GM21515 (cell line): ENCODE results near the gene VTI1B.
"Not testable (repeated sequence)": the region's sequence is repeated elsewhere in the genome, so short reads cannot be mapped to it uniquely, and the experiment has no call there.

Source experiments
- ATAC-seq: cut with Tn5 transposase; IDR thresholded peaks from one replicate; pipeline ENCODE4 v1.9.1; 2021; ENCODE audit not compliant: unreplicated experiment

Gene VTI1B

GRCh38 chr14:67633451-67634147 is 40.8 kb downstream of the VTI1B start:
- no peak for ATAC-seq

GRCh38 chr14:67630938-67631337 is 43.5 kb downstream of the VTI1B start:
- no peak for ATAC-seq

DNA sequence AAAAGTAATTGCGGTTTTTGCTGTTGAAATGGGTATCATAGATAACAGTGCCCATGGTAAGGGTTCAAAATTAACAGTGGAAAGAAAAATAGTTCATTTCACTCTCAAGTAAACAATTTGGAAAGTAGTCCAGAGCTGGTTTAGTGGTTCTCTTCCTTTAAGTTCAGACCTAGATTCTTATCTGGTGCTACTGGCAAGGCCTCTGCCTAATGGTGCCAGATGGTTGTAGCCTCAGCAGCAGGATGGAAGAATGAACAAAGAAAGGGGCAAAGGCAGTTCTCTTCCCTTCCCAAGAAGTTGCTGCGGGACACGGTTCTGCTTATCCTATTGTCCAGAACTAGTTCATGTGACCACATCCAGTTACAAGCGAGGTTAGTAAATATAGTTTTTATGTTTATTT is 44.2 kb downstream of the VTI1B start:
- ATAC-seq: no peak

DNA sequence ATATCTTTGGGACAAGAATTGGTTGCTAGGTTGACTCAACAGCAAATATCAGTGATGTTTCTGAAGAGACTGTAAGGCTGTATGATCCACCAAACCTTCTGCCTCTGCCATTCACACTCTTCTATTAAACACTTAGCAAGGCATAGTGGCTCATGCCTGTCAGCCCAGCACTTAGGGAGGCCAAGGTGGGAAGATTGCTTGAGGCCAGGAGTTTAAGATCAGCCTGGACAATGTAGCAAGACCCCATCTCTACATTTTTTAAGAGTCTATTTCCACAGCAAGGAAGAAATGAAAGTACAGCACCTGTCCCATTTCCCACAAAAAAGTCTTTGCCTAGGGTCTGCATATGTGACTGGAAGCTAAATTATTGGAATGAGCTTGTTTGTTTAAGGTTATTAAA is 46.9 kb downstream of the VTI1B start:
- ATAC-seq: no peak

GRCh38 chr14:67626131-67626530 is 48.3 kb downstream of the VTI1B start:
- not testable (repeated sequence) for ATAC-seq

DNA sequence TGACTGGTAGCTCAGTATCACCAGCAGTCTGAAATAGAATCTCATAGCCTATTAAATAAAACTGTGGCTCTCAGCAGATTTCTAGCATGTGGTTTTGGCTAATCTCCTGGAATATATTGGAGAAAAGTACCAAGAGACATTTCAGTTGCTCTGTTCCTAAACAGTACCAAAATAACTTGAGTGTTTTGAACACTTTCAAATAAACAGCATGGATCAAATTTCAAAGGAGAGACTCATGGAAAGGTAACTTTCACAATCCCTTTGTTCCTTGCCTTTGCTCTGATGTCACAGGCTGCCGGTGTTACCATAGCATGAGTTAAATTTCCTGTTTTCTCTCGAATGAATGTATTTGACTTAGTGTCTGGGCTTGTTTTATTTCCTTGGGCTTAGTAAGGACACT is 51.3 kb downstream of the VTI1B start:
- ATAC-seq: no peak

- no peak for ATAC-seq
Measured at GRCh38 chr14:67622675-67623074, 51.8 kb downstream of the VTI1B start.

DNA sequence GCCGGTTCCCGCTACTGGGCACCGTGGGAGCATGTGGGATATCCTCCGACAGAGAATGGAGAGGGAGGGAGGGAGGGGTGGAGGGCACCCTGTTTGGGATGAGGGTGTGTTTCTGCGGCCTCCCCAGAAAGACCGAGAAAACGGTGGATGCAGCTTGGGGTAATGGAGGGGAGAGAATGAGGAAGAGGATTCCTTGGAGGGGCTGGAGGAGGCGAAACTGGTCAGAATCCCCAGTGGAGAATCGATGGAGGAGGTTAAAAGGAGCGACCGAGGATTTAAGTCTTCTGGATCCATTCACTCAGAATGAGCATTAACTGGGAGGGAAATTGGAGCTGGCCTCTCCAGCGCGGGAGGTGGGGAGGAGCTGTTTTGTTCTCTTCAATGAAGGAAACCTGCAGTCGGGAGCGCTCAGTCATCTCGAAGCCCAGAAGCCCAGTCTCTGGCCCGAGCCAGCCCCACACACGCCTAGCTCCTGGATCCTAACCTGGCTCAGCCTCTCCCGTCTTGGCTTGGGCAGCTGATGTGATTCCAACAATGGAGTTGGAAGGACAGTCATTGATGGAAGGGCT is 54.1 kb downstream of the VTI1B start:
- no peak for ATAC-seq

DNA sequence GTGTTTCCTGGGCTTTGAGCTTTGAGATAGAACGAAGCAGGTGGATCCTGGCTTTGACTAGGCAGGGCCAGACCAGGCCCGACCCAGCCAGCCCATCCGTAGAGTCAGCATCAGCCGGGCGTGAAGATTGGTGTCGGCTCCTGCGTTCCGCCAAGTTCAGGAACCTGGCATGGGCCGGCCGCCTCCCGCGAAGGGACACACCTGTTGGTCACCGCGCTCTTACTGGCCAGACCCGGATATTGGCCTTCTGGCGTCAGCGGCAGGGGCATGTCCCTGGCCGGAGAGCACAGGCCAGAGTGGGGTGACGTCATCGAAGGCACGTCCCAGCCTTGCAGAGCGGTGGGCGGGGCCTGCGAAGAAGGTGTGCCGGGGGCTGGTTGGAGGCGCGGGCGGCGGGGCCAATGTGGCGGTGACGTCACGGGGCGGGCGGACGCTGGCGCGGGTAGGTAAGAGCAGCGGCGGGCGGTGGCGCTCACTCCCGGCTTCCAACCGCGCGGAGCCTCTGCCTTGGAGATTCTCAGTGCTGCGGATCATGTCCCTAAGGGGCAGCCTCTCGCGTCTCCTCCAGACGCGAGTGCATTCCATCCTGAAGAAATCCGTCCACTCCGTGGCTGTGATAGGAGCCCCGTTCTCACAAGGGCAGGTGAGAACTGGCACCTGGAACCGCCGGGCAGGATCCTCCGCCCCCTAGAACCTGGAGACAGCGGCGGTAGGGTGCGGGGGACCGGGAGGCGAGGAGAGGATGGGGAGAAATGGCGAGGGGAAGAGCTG is 54.8 kb downstream of the VTI1B start, which contains the start of gene ARG2:
Gene ARG2 (plus strand): TSS at position 475 of the 771 bp plus-strand sequence. CDS start 58 bp downstream, at position 533.
- ATAC-seq: peak; percentile 90

DNA sequence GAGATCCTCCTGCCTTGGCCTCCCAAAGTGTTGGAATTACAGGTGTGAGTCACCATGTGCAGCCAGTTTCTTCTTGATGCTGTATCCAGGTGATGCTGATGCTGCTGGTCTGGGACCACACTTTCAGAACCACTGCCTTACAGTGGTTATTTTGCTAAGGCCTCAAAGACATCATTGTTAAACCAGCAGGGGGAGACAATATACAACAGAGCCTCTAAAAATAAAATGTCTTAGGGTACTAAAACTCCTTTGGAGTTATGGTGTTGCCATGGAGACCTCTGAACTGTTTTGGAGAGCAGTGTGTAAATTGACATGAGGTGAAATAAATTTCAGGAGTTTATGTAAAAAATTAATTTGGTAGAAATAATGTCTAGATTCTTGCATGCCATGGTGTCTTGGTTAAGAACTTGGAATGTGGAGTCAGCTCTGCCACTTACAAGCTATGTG is 55.8 kb downstream of the VTI1B start:
- ATAC-seq: no peak

GRCh38 chr14:67610491-67610890 is 63.9 kb downstream of the VTI1B start:
- no peak for ATAC-seq

GRCh38 chr14:67609642-67610310 is 64.7 kb downstream of the VTI1B start:
- ATAC-seq: no peak

GRCh38 chr14:67607646-67608045 is 66.8 kb downstream of the VTI1B start:
- ATAC-seq: no peak

GRCh38 chr14:67602995-67603545 is 71.4 kb downstream of the VTI1B start:
- peak; percentile 77 for ATAC-seq

- ATAC-seq: no peak
Measured at GRCh38 chr14:67602076-67602475, 72.4 kb downstream of the VTI1B start.

DNA sequence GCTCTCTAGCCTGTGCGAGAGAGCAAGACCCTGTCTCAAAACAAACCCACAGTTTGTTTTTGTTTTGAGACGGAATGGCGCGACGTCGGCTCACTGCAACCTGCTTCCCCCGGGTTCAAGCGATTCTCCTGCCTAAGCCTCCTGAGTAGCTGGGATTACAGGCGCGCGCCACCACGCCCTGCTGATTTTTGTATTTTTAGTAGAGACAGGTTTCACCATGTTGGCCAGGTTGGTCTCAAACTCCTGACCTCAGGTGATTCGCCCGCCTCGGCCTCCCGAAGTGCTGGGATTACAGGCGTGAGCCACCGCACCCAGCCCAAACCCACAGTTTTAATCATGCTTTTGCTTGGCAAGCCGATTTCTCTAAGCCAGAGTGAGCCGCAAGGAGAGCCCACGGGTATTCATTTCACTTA is 73.9 kb downstream of the VTI1B start:
- not testable (repeated sequence) for ATAC-seq

DNA sequence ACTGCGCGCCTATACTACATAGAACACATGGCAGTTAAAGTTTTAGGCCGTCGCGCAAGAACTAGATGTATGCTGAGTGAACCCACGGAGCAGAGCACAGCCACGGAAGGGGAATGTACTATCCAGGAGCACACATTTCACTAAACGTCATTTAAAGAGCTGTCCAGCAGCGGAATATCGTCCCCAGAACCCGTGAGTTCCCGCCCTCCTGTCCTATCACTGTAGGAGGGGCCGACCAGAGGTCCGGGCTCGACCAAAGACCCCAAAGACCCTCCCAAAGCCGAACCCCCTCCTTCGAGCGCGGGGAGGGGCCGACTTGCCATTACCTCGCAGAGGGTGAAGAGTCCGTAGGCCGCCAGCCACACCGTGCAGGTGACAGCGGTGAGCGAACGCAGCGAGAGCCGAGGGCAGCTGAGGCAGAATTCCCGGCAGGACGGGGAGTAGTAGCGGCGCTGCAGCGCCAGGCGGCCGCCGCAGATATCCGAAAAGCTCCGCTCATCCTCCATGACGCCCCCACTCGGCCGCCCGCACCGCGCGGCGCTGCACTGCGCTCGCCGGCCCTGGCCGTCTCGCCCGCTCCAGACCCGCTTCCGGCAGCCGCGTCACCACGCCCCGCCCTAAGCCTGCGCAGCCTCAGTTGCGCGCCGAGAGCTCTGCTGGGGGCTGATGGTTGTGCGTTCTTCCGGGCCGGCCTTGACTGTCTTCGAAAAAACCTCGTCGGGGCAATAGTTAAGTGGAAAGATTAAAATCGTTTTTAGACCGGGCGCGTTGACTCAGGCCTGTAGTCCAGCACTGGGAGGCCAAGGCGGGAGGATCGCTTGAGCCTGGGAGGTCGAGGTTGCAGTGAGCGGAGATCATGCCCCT is 74.5 kb downstream of the VTI1B start, which contains the start of gene PIGH:
Gene PIGH (minus strand): TSS at position 571 of the 864 bp plus-strand sequence. CDS start 65 bp downstream, at position 506.
- ATAC-seq: peak; percentile 87
